Lung (tissue), 12 donors: ENCODE results near the gene ALPK3. TPM values are rescaled to one million over a fixed set of nuclear protein-coding genes. Genes with fewer than 3 reads are reported as not detected.

Experiments
- ATAC-seq: fragments of 200-7000 bp; cut with Tn5 transposase; one replicate; pipeline ENCODE4 v1.9.1; 2020; ENCODE audit warnings: moderate number of reproducible peaks; ENCODE audit not compliant: insufficient read depth, low FRiP score
- DNase-seq, 3 donors: peaks; one replicate each; pipeline ENCODE4 v3.0.0-alpha.2; 2013 to 2017
- H3K27ac ChIP-seq, 2 donors: one replicate each; pipeline ENCODE4 v1.5.1; 2013; ENCODE audit warnings: mild to moderate bottlenecking in 2 of 2, moderate library complexity in 2 of 2, control low read depth in 1 of 2, inconsistent platforms in 1 of 2, low read depth in 1 of 2, low read length in 1 of 2
- H3K27me3 ChIP-seq, 3 donors: one replicate each; pipeline ENCODE4 v1.5.1; 2013; ENCODE audit warnings: low read length in 2 of 3; ENCODE audit not compliant: control insufficient read depth in 3 of 3, insufficient read depth in 3 of 3
- H3K36me3 ChIP-seq, 4 donors: one replicate each; pipeline ENCODE4 v1.5.1; 2013; ENCODE audit warnings: low read length in 4 of 4, mild to moderate bottlenecking in 1 of 4, moderate library complexity in 1 of 4; ENCODE audit not compliant: control insufficient read depth in 4 of 4, insufficient read depth in 4 of 4
- H3K4me1 ChIP-seq, 5 donors: one replicate each; pipeline ENCODE4 v1.5.1; 2013; ENCODE audit warnings: low read length in 5 of 5, mild to moderate bottlenecking in 2 of 5, moderate library complexity in 1 of 5; ENCODE audit not compliant: control insufficient read depth in 5 of 5, insufficient read depth in 5 of 5
- H3K4me3 ChIP-seq: one replicate; pipeline ENCODE4 v1.5.1; 2013; ENCODE audit warnings: mild to moderate bottlenecking, control low read depth, moderate library complexity
- H3K9ac ChIP-seq, 2 donors: one replicate each; pipeline ENCODE4 v1.5.1; 2013; ENCODE audit warnings: low read length in 2 of 2, control low read depth in 1 of 2; ENCODE audit not compliant: insufficient read depth in 1 of 2
- H3K9me3 ChIP-seq, 4 donors: one replicate each; pipeline ENCODE4 v1.5.1; 2013; ENCODE audit warnings: low read length in 3 of 4, mild to moderate bottlenecking in 1 of 4, moderate library complexity in 1 of 4; ENCODE audit not compliant: control insufficient read depth in 4 of 4, insufficient read depth in 3 of 4
- WGBS, 2 donors: extraction: QIAGEN DNeasy Blood & Tissue Kit; methylation state at CpG; one replicate each; pipeline ENCODE4 v1.1.7; 2013; 5-methylcytosine and 5-hydroxymethylcytosine counted together
- polyA plus RNA-seq, 2 donors: library from polyadenylated mRNA; stranded (reverse); fragments of 200-250 nt; gene quantifications; one replicate each; pipeline ENCODE4 v1.2.1, GENCODE V29; 2013
- total RNA-seq, 2 donors: library from RNA; depleted of rRNA in 1 of 2; stranded (reverse); fragments of >200 nt in 1 of 2; gene quantifications; one replicate each; pipeline ENCODE4 v1.2.1, GENCODE V29; 2014 to 2021
- TF ChIP-seq, protein P1 (sequence below): IDR thresholded peaks from 2 replicates; pipeline ENCODE4 v1.5.1; 2012; ENCODE audit warnings: mild to moderate bottlenecking; ENCODE audit errors: control extremely low read depth, extremely low read depth
- donor health status: control.
- donor health status: control.
- donor health status: Bipolar disorder and iron deficiency.
- donor health status: healthy.
- donor health status: DM: yes; HTN: yes; CAD: no.

ALPK3 gene
- total and polyA plus RNA-seq, 4 donors, result 3.1 to 12.2 (median 6.2) TPM

DNA sequence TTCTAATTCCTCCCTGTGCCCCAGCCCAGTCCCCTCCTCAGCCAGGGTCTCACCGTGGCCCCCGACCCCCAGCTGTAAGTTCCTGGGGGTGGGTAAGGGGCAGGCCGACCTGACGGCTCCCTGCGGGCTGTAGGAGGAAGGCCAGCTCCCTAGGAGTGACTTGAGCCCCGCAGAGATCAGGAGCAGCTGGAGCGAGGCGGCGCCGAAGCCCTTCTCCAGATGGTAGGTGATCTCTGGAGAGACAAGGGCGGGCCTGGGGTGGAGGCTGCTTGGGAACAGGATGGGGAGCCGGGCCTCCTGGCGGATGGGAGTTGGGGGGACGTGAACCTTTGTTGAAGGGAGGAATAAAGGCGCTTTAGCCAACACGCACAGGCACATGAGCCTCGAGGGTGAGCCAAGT is 71.5 kb downstream of the ALPK3 start:
- no peaks in the 10 kb centered on the region for H3K36me3 ChIP-seq
- WGBS, 2 donors, result 81 to 89% methylated on average over 17 of the region's 17 CpGs
- H3K4me3 ChIP-seq, result no peak overlapping the region
- ATAC-seq (no peak), DNase-seq (no peak)
- no peaks in the 10 kb centered on the region for H3K9me3 ChIP-seq
- H3K4me1 ChIP-seq, result no peaks in the 10 kb centered on the region
- H3K27me3 ChIP-seq, result no peaks in the 10 kb centered on the region
- H3K9ac ChIP-seq, result no peak overlapping the region
- TF ChIP-seq, protein P1, sequence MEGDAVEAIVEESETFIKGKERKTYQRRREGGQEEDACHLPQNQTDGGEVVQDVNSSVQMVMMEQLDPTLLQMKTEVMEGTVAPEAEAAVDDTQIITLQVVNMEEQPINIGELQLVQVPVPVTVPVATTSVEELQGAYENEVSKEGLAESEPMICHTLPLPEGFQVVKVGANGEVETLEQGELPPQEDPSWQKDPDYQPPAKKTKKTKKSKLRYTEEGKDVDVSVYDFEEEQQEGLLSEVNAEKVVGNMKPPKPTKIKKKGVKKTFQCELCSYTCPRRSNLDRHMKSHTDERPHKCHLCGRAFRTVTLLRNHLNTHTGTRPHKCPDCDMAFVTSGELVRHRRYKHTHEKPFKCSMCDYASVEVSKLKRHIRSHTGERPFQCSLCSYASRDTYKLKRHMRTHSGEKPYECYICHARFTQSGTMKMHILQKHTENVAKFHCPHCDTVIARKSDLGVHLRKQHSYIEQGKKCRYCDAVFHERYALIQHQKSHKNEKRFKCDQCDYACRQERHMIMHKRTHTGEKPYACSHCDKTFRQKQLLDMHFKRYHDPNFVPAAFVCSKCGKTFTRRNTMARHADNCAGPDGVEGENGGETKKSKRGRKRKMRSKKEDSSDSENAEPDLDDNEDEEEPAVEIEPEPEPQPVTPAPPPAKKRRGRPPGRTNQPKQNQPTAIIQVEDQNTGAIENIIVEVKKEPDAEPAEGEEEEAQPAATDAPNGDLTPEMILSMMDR, result no peak
- no peak overlapping the region for H3K27ac ChIP-seq

DNA sequence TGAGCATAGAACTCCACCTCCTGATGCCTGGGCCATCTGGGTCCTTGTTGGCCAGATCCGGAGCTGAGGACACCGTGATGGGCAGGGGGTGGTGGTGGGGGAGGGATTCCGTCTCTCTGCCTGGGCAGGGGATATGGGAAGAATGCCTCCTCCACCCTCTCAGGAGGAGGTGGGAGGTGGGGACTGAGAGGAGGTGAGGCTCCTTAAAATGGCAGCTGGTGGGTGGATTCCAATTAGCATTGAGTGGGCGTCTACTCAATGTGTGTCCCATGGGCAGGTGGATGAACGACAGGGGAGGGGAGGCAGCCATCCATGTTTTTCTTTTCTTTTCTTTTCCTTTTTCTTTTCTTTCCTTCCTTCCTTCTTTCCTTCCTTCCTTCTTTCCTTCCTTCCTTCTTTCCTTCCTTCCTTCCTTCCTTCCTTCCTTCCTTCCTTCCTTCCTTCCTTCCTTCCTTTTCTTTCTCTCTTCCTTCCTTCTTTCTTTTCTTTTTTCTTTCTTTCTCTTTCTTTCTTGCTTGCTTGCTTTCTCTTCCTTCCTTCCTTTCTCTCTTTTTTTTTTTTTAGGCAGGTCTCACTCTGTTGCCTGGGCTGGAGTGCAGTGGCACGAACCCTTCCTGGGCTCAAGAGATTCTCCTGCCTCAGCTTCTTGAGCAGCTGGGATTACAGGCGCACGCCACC is 72.3 kb downstream of the ALPK3 start:
- no peak overlapping the region for H3K27ac ChIP-seq
- H3K4me3 ChIP-seq, result no peak overlapping the region
- H3K27me3 ChIP-seq, result no peaks in the 10 kb centered on the region
- no peak for ATAC-seq
- no peaks in the 10 kb centered on the region for H3K4me1 ChIP-seq
- DNase-seq, result no peak
- no peaks in the 10 kb centered on the region for H3K36me3 ChIP-seq
- 78 to 85% methylated on average over 8 of the region's 8 CpGs for WGBS, 2 donors
- TF ChIP-seq, protein P1, result no peak
- no peak overlapping the region for H3K9ac ChIP-seq
- H3K9me3 ChIP-seq, result no peaks in the 10 kb centered on the region

DNA sequence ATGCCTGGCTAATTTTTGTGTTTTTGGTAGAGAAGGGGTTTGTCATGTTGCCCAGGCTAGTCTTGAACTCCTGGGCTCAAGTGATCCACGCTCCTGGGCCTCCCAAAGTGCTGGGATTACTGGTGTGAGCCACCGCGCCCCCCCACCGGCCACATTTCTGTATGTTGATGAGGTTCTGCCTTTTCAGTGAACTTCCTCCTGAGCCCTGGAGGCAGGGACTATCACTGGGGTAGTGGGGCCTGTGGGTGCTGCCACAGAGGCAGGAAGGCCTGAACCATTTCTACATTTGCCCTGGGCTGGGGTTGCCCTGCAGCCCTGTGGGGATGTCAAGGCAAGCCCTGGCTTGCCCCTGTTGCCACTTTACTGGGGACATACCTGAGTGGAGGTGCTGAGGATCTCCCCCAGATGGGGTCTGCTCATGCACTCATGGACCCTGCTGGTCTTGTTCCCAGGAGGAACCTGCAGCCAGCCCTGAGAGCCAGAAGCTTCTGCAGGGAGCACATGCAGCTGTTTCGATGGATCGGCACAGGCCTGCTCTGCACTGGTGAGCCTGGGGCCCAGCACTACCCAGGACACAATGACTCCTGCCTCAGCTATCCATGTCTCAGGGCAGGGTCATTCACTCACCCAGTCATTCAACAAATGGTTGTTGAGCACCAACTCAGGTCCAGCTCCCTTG is 73.0 kb downstream of the ALPK3 start:
- H3K27ac ChIP-seq, result no peak overlapping the region
- TF ChIP-seq, protein P1, result no peak
- ATAC-seq (no peak), DNase-seq (no peak)
- no peak overlapping the region for H3K4me3 ChIP-seq
- no peaks in the 10 kb centered on the region for H3K27me3 ChIP-seq
- H3K4me1 ChIP-seq, result no peaks in the 10 kb centered on the region
- H3K36me3 ChIP-seq, result no peaks in the 10 kb centered on the region
- H3K9ac ChIP-seq, result no peak overlapping the region
- H3K9me3 ChIP-seq, result no peaks in the 10 kb centered on the region
- 90 to 95% methylated on average over 6 of the region's 6 CpGs for WGBS, 2 donors
